Liver (tissue), 9 donors: ENCODE measurements around the gene MAPKAPK3. TPM values are rescaled to one million over a fixed set of nuclear protein-coding genes. Genes with fewer than 3 reads are reported as not detected.

Source experiments
- DNase-seq: peaks from one replicate; pipeline ENCODE4 v3.0.0-alpha.2; 2017; ENCODE audit warnings: low spot score
- H3K27ac ChIP-seq, 2 donors: one replicate each; pipeline ENCODE4 v1.7.0; 2013; ENCODE audit warnings: inconsistent platforms in 2 of 2, low read length in 2 of 2, control low read depth in 1 of 2, low read depth in 1 of 2, mild to moderate bottlenecking in 1 of 2
- H3K27me3 ChIP-seq, 4 donors: one replicate each; pipeline versions ENCODE4 v1.6.1 to v1.7.0; 2013; ENCODE audit warnings: low read length in 3 of 4, inconsistent platforms in 1 of 4, mild to moderate bottlenecking in 1 of 4, moderate library complexity in 1 of 4; ENCODE audit not compliant: control insufficient read depth in 4 of 4, insufficient read depth in 4 of 4
- H3K36me3 ChIP-seq, 4 donors: one replicate each; pipeline versions ENCODE4 v1.6.1 to v1.7.0; 2013; ENCODE audit warnings: low read length in 3 of 4, mild to moderate bottlenecking in 3 of 4, low read depth in 1 of 4, moderate library complexity in 1 of 4; ENCODE audit not compliant: control insufficient read depth in 4 of 4, insufficient read depth in 3 of 4
- H3K4me1 ChIP-seq, 4 donors: one replicate each; pipeline versions ENCODE4 v1.6.1 to v1.7.0; 2013; ENCODE audit warnings: low read length in 3 of 4, mild to moderate bottlenecking in 3 of 4, moderate library complexity in 1 of 4; ENCODE audit not compliant: control insufficient read depth in 4 of 4, insufficient read depth in 4 of 4
- H3K4me3 ChIP-seq, 3 donors: one replicate each; pipeline versions ENCODE4 v1.6.1 to v1.7.0; 2013; ENCODE audit warnings: low read length in 3 of 3, control low read depth in 1 of 3, low read depth in 1 of 3, mild to moderate bottlenecking in 1 of 3
- H3K9ac ChIP-seq, 2 donors: one replicate each; pipeline ENCODE4 v1.7.0; 2013; ENCODE audit warnings: low read length in 2 of 2, mild to moderate bottlenecking in 2 of 2, moderate library complexity in 2 of 2, control low read depth in 1 of 2, low read depth in 1 of 2
- H3K9me3 ChIP-seq, 4 donors: one replicate each; pipeline versions ENCODE4 v1.6.1 to v1.7.0; 2013; ENCODE audit warnings: low read length in 3 of 4; ENCODE audit not compliant: control insufficient read depth in 4 of 4
- CTCF ChIP-seq: fragments of 150-350 bp; IDR thresholded peaks from 2 replicates; pipeline ENCODE4 v1.5.1; 2017; ENCODE audit warnings: improper control_type of control experiment, low read depth, low read length; ENCODE audit not compliant: missing input control
- EGR1 ChIP-seq, 2 donors: IDR thresholded peaks; 2 replicates each; pipeline ENCODE4 v1.6.1; 2016 to 2018; ENCODE audit warnings: antibody characterized with exemption in 2 of 2, low read depth in 2 of 2
- FOXA1 ChIP-seq: IDR thresholded peaks from 2 replicates; pipeline ENCODE4 v1.6.1; 2016; ENCODE audit warnings: antibody characterized with exemption
- HNF4A ChIP-seq, 2 donors: conservative IDR thresholded peaks; 2 replicates each; pipeline ENCODE4 v1.6.1; 2016; ENCODE audit warnings: antibody characterized with exemption in 2 of 2, mild to moderate bottlenecking in 2 of 2
- HNF4G ChIP-seq: IDR thresholded peaks from 2 replicates; pipeline ENCODE4 v1.6.1; 2016; ENCODE audit warnings: antibody characterized with exemption
- JUND ChIP-seq, 2 donors: IDR thresholded peaks; 2 replicates each; pipeline ENCODE4 v1.6.1; 2016; ENCODE audit warnings: antibody characterized with exemption in 2 of 2
- NR2F2 ChIP-seq: IDR thresholded peaks from 2 replicates; pipeline ENCODE4 v1.6.1; 2016; ENCODE audit warnings: antibody characterized with exemption
- RAD21 ChIP-seq, 2 donors: IDR thresholded peaks; 2 replicates each; pipeline ENCODE4 v1.6.1; 2016; ENCODE audit warnings: antibody characterized with exemption in 2 of 2, mild to moderate bottlenecking in 2 of 2
- RXRA ChIP-seq, 2 donors: IDR thresholded peaks; 2 replicates each; pipeline ENCODE4 v1.6.1; 2017 to 2018; ENCODE audit warnings: antibody characterized with exemption in 2 of 2, mild to moderate bottlenecking in 1 of 2
- SP1 ChIP-seq: IDR thresholded peaks from 2 replicates; pipeline ENCODE4 v1.6.1; 2018; ENCODE audit warnings: antibody characterized with exemption, mild to moderate bottlenecking
- TAF1 ChIP-seq: conservative IDR thresholded peaks from 2 replicates; pipeline ENCODE4 v1.6.1; 2016; ENCODE audit warnings: antibody characterized with exemption, mild to moderate bottlenecking
- YY1 ChIP-seq: IDR thresholded peaks from 2 replicates; pipeline ENCODE4 v1.6.1; 2016; ENCODE audit warnings: antibody characterized with exemption, mild to moderate bottlenecking
- WGBS: extraction: QIAGEN DNeasy Blood & Tissue Kit; methylation state at CpG from one replicate; pipeline ENCODE4 v1.1.7; 2013; 5-methylcytosine and 5-hydroxymethylcytosine counted together
- polyA plus RNA-seq, 2 donors: library from polyadenylated mRNA; stranded (reverse) in 1 of 2; unstranded in 1 of 2; fragments of 200-250 nt in 1 of 2; fragments of >200 nt in 1 of 2; fragmentation: Nextera tagmentation in 1 of 2; extraction: Ambion mirVana in 1 of 2; gene quantifications; one replicate each; pipeline versions ENCODE4 v1.2.1 to v1.2.3, GENCODE V29; 2013 to 2015
- total RNA-seq, 2 donors: library from RNA; depleted of rRNA; stranded (reverse); fragments of >200 nt; gene quantifications; one replicate each; pipeline ENCODE4 v1.2.3, GENCODE V29; 2014
- TF ChIP-seq, protein P1 (sequence below): IDR thresholded peaks from 2 replicates; pipeline ENCODE4 v1.6.1; 2016; ENCODE audit warnings: antibody characterized with exemption
- donor health status: healthy.
- donor health status: healthy.
- donor health status: healthy.
- donor health status: healthy.
- donor health status: healthy.

The MAPKAPK3 gene
- total and polyA plus RNA-seq, 4 donors: 13.9 to 32.9 (median 19.0) TPM

- Histone ChIP-seq H3K27me3 (no peaks in the 10 kb centered on the region), H3K9me3 (no peaks in the 10 kb centered on the region), H3K9ac (no peak overlapping the region), H3K36me3 (no peaks in the 10 kb centered on the region), H3K27ac (no peak overlapping the region), H3K4me3 (no peak overlapping the region), H3K4me1 (no peaks in the 10 kb centered on the region)
- DNase-seq: no peak
- 68% methylated on average over 8 of the region's 8 CpGs for WGBS
- TF ChIP-seq CTCF (no peak), HNF4A (conservative IDR thresholded peaks at IDR 0.05) (no peak), SP1 (no peak)
Measured at GRCh38 chr3:50656417-50657195, 39.7 kb downstream of the MAPKAPK3 start.

DNA sequence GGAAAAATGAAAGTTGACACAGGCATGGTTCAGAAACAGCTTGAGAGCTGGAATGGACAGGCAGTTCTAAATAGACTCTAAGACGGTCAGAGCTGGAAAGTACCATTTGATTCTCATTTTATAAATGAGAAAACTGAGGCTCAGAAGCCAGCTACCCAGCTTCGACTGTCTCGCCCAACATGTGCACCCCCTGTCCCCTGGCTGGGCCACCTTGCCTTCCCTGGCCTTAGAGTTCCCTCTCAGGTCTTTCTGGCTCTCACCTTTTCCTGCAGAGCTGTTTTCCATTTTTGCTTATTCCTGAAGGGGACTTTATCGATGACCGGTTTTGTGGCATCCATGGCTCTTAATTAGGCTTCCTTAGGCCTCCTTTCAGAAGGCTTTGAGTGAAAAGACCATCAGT is 40.5 kb downstream of the MAPKAPK3 start:
- Histone ChIP-seq H3K4me1 (no peaks in the 10 kb centered on the region), H3K4me3 (no peak overlapping the region), H3K9ac (no peak overlapping the region), H3K27me3 (no peaks in the 10 kb centered on the region), H3K9me3 (no peaks in the 10 kb centered on the region), H3K27ac (no peak overlapping the region), H3K36me3 (no peaks in the 10 kb centered on the region)
- WGBS: 94% methylated on average over 5 of the region's 5 CpGs
- TF ChIP-seq TAF1 (no peak), EGR1 (IDR thresholded peaks at IDR 0.05; ENCODE audit: low read depth in 2 of 2) (no peak), RAD21 (IDR thresholded peaks at IDR 0.05) (no peak), RXRA (IDR thresholded peaks at IDR 0.05) (no peak), NR2F2 (no peak), HNF4A (conservative IDR thresholded peaks at IDR 0.05) (no peak)
- DNase-seq: no peak

DNA sequence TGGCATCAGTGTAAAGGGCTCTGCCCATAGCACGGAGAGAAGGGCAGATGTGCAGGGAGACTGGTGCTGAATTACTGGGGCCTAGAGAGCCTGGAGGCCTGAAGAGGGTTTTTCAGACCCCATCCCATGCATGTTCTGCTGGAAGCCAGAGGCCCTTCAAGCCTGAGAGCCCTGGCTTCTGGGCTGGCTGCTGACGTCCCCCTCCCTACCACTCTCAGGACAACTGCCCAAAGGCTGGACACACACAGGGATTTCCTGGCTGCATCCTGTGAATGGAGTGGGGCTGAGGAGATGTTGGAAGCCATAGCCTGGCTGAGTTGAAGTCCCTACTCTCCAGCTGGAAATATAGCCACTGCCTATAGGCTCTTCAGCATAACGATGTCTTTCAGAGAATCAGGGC is 40.9 kb downstream of the MAPKAPK3 start:
- TF ChIP-seq SP1 (no peak), FOXA1 (no peak), CTCF (no peak), YY1 (no peak), HNF4A (conservative IDR thresholded peaks at IDR 0.05) (no peak), HNF4G (no peak), TAF1 (no peak), JUND (IDR thresholded peaks at IDR 0.05) (no peak), EGR1 (IDR thresholded peaks at IDR 0.05; ENCODE audit: low read depth in 2 of 2) (no peak)
- TF ChIP-seq, protein P1, sequence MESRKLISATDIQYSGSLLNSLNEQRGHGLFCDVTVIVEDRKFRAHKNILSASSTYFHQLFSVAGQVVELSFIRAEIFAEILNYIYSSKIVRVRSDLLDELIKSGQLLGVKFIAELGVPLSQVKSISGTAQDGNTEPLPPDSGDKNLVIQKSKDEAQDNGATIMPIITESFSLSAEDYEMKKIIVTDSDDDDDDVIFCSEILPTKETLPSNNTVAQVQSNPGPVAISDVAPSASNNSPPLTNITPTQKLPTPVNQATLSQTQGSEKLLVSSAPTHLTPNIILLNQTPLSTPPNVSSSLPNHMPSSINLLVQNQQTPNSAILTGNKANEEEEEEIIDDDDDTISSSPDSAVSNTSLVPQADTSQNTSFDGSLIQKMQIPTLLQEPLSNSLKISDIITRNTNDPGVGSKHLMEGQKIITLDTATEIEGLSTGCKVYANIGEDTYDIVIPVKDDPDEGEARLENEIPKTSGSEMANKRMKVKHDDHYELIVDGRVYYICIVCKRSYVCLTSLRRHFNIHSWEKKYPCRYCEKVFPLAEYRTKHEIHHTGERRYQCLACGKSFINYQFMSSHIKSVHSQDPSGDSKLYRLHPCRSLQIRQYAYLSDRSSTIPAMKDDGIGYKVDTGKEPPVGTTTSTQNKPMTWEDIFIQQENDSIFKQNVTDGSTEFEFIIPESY: no peak
- H3K9me3 ChIP-seq: no peaks in the 10 kb centered on the region
- H3K4me1 ChIP-seq: no peaks in the 10 kb centered on the region
- no peaks in the 10 kb centered on the region for H3K36me3 ChIP-seq
- H3K9ac ChIP-seq: no peak overlapping the region
- no peak overlapping the region for H3K27ac ChIP-seq
- no peaks in the 10 kb centered on the region for H3K27me3 ChIP-seq
- 93% methylated on average over 3 of the region's 3 CpGs for WGBS
- DNase-seq: no peak
- no peak overlapping the region for H3K4me3 ChIP-seq
